ENCODE measurements around the gene LRMDA. TPM values are rescaled to one million over a fixed set of nuclear protein-coding genes. Genes with fewer than 3 reads are reported as not detected.

The LRMDA gene
- total RNA-seq, 1 donor = under 0.01 TPM

- DNase-seq (ENCODE audit: low read depth) = no peak
- no peak for TF ChIP-seq CTCF (IDR thresholded peaks at IDR 0.05; ENCODE audit: insufficient read depth, low read depth, low read length)
- H3K4me3 ChIP-seq (ENCODE audit: low read depth, low read length) = no peak overlapping the region
Observed at GRCh38 chr10:75553550-75553949, 122.1 kb downstream of the LRMDA start.

GRCh38 chr10:75555323-75555722, 123.9 kb downstream of the LRMDA start:
- no peak overlapping the region for H3K4me3 ChIP-seq (ENCODE audit: low read depth, low read length)
- no peak for DNase-seq (ENCODE audit: low read depth)
- TF ChIP-seq CTCF (IDR thresholded peaks at IDR 0.05; ENCODE audit: insufficient read depth, low read depth, low read length) = no peak

GRCh38 chr10:75556320-75556719, 124.9 kb downstream of the LRMDA start:
- no peak for TF ChIP-seq CTCF (IDR thresholded peaks at IDR 0.05; ENCODE audit: insufficient read depth, low read depth, low read length)
- H3K4me3 ChIP-seq (ENCODE audit: low read depth, low read length) = no peak overlapping the region

GRCh38 chr10:75565286-75566251, 134.1 kb downstream of the LRMDA start:
- H3K4me3 ChIP-seq (ENCODE audit: low read depth, low read length) = no peak overlapping the region
- no peak for DNase-seq (ENCODE audit: low read depth)
- no peak for TF ChIP-seq CTCF (IDR thresholded peaks at IDR 0.05; ENCODE audit: insufficient read depth, low read depth, low read length)

More at GRCh38 chr10:75556320-75556719, 124.9 kb downstream of the LRMDA start:
- DNase-seq (ENCODE audit: low read depth) = no peak

- no peak for TF ChIP-seq CTCF (IDR thresholded peaks at IDR 0.05; ENCODE audit: insufficient read depth, low read depth, low read length)
Observed at GRCh38 chr10:75568450-75569130, 137.2 kb downstream of the LRMDA start.

GRCh38 chr10:75569506-75569905, 138.1 kb downstream of the LRMDA start:
- no peak overlapping the region for H3K4me3 ChIP-seq (ENCODE audit: low read depth, low read length)
- TF ChIP-seq CTCF (IDR thresholded peaks at IDR 0.05; ENCODE audit: insufficient read depth, low read depth, low read length) = no peak
- DNase-seq (ENCODE audit: low read depth) = no peak

More at GRCh38 chr10:75568450-75569130, 137.2 kb downstream of the LRMDA start:
- H3K4me3 ChIP-seq (ENCODE audit: low read depth, low read length) = no peak overlapping the region
- DNase-seq (ENCODE audit: low read depth) = no peak

Data from fibroblast of villous mesenchyme (primary cell).